ENCODE results near the gene KRT33B. TPM values are rescaled to one million over a fixed set of nuclear protein-coding genes. Genes with fewer than 3 reads are reported as not detected.
"Not testable (repeated sequence)": the region's sequence is repeated elsewhere in the genome, so short reads cannot be mapped to it uniquely, and the experiment has no call there.

Gene KRT33B
- polyA plus RNA-seq, 2 donors, result 0.12 to 0.16 TPM

DNA sequence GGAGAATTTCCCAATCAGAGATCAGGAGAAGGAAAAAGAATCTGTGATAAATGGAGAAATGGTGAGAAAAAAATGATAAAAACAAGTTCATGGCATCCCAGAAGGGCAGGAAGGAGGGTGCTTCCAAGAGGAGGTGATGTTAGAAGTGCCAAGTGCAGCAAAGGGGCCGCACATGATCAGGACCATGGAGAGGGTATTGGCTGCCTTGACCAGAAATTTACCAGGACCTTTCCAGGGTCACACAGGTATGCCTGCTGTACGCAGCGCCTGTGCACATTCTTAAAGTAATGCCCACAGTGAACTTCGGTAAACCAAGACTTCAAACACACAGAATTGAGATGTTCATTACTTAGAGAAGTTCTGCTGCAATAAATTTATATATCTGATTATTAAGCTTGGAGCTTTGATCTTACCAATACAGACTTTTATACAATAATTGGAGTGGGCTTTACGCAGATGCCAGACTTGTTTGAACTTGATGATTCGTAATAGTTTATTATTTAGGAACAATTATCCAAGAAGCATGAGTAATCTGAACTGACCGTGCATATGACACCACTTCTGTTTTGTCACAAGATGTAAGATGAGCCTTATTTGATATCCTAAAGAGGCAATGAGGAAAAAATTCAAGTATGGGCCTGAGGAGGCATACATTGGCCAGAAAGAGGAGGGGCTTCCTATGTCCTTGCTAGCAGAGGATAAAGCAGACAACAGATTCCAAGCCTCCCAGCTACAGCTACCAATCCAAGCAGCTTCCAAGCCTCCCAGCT is 16.8 kb downstream of the KRT33B start:
- no peak overlapping the region for H3K27ac ChIP-seq (ENCODE audit: low read depth in 2 of 2, low read length in 1 of 2)
- no peak overlapping the region for H3K4me3 ChIP-seq (ENCODE audit: low read depth in 1 of 2, low read length in 2 of 2)
- no peaks in the 10 kb centered on the region for H3K36me3 ChIP-seq (ENCODE audit: control insufficient read depth in 2 of 2, insufficient read depth in 2 of 2, low read length in 1 of 2)
- H3K27me3 ChIP-seq (ENCODE audit: control insufficient read depth in 1 of 2, insufficient read depth in 2 of 2, low read length in 2 of 2), result no peaks in the 10 kb centered on the region
- WGBS, 2 donors, result 57 to 64% methylated on average over 7 of the region's 7 CpGs
- H3K4me1 ChIP-seq (ENCODE audit: control insufficient read depth in 2 of 2, insufficient read depth in 2 of 2, low read length in 1 of 2), result peaks cover 2 to 10% of the 10 kb centered on the region in 2 donors
- H3K9me3 ChIP-seq (ENCODE audit: control insufficient read depth in 2 of 2, insufficient read depth in 1 of 2, low read depth in 1 of 2, low read length in 1 of 2), result no peaks in the 10 kb centered on the region

DNA sequence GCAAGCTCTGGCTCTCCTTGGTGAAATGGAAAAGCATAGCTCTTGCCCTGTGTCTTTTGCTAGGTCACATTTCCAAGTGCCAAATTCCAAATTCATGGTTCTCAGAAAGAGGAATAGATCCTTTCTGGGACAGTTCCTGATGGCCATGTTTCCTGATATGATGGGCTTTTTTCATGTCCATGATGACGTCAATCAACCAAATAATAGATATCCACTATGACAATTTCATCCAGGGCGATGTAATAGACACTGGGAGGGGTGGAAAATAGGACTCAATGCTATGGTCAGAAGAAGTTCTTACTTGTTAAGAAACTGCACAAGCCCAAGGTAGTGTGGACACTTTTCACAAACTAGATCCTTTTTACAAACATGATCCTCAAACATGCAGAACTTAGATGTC is 18.4 kb downstream of the KRT33B start:
- no peaks in the 10 kb centered on the region for H3K36me3 ChIP-seq (ENCODE audit: control insufficient read depth in 2 of 2, insufficient read depth in 2 of 2, low read length in 1 of 2)
- H3K27ac ChIP-seq (ENCODE audit: low read depth in 2 of 2, low read length in 1 of 2), result no peak overlapping the region
- H3K9me3 ChIP-seq (ENCODE audit: control insufficient read depth in 2 of 2, insufficient read depth in 1 of 2, low read depth in 1 of 2, low read length in 1 of 2), result no peaks in the 10 kb centered on the region
- 90% methylated on average over 2 of the region's 2 CpGs for WGBS, 2 donors
- peaks cover 2 to 10% of the 10 kb centered on the region in 2 donors for H3K4me1 ChIP-seq (ENCODE audit: control insufficient read depth in 2 of 2, insufficient read depth in 2 of 2, low read length in 1 of 2)
- no peak overlapping the region for H3K4me3 ChIP-seq (ENCODE audit: low read depth in 1 of 2, low read length in 2 of 2)
- no peaks in the 10 kb centered on the region for H3K27me3 ChIP-seq (ENCODE audit: control insufficient read depth in 1 of 2, insufficient read depth in 2 of 2, low read length in 2 of 2)

DNA sequence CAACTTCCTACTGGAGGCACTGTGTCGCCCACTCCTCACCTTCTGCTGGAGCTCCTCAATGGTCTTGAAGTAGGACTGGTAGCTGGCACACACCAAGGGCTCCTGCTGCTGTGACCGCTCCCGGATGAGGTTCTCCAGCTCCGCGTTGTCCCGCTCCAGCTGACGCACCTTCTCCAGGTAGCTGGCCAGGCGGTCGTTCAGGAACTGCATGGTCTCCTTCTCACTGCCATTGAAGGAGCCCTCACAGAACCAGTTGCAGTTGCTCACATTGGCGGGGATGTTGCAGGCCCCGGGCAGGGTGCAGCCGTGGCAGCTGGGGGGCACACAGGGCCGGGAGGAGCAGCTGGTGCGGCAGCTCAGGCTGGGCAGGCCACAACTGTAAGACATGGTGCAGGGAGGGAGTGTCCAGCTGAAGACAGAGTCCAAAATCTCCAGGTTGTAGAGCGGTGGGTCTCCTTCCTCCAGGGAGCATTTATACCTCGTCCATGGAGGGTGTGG is 19.2 kb downstream of the KRT33B start, which contains the start of gene KRT33A:
Gene KRT33A (minus strand): TSS at position 448 of the 498 bp plus-strand sequence. CDS start 61 bp downstream, at position 387.
- H3K9me3 ChIP-seq (ENCODE audit: control insufficient read depth in 2 of 2, insufficient read depth in 1 of 2, low read depth in 1 of 2, low read length in 1 of 2); H3K36me3 ChIP-seq (ENCODE audit: control insufficient read depth in 2 of 2, insufficient read depth in 2 of 2, low read length in 1 of 2); H3K4me3 ChIP-seq (ENCODE audit: low read depth in 1 of 2, low read length in 2 of 2); H3K27me3 ChIP-seq (ENCODE audit: control insufficient read depth in 1 of 2, insufficient read depth in 2 of 2, low read length in 2 of 2): not testable (repeated sequence)
- H3K27ac ChIP-seq (ENCODE audit: low read depth in 2 of 2, low read length in 1 of 2), result peak within 1 kb of the TSS in 1 of 2 donors; percentile 1
- 87 to 93% methylated on average over 16 of the region's 16 CpGs for WGBS, 2 donors
- peaks cover 5 to 14% of the 10 kb centered on the region in 2 donors for H3K4me1 ChIP-seq (ENCODE audit: control insufficient read depth in 2 of 2, insufficient read depth in 2 of 2, low read length in 1 of 2)

DNA sequence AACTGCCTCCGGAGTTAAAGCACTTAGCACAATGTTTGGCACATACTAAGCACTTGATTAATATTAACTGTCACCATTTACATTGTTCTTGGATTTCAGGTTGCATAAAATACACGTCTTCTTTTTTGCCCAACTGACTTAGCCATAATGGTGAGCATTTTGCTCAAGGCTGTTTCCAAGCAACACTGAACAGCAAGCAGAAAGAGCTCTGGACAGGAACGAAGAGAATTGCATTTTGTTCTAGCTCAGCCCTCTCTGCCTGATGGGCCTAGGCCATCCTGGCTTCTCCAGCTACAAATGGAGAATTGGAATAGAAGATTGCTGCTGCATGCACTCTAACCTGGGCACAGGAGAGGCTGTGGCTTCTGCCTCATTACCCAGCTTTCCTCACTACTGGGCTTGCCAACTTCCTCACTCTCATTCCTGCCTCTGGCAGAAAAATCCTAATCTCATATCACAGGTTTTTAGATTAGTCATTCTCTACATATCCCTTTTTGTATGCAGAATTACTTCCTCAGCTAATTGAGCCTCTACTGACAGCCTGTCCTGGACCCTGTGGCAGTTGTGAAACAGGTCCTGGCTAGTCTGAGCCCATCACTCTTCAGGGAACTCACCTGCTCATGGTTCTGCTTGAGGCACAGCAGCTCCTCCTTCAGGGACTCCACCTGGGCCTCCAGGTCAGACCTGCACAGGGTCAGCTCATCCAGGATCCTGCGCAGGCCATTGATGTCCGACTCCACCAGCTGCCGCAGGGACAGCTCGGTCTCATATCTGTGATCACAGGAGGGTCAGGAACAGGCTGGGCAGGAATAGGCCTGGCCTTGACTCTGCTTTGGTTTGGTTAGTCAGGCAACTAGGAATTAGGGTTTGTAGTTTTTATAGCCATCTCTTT is 21.5 kb downstream of the KRT33B start:
- peak overlapping the region; percentile 72 to 85 for H3K27ac ChIP-seq (ENCODE audit: low read depth in 2 of 2, low read length in 1 of 2)
- H3K27me3 ChIP-seq (ENCODE audit: control insufficient read depth in 1 of 2, insufficient read depth in 2 of 2, low read length in 2 of 2), result no peaks in the 10 kb centered on the region
- no peaks in the 10 kb centered on the region for H3K9me3 ChIP-seq (ENCODE audit: control insufficient read depth in 2 of 2, insufficient read depth in 1 of 2, low read depth in 1 of 2, low read length in 1 of 2)
- WGBS, 2 donors, result 46 to 59% methylated on average over 7 of the region's 7 CpGs
- H3K4me3 ChIP-seq (ENCODE audit: low read depth in 1 of 2, low read length in 2 of 2), result no peak overlapping the region
- peaks cover 4 to 14% of the 10 kb centered on the region in 2 donors for H3K4me1 ChIP-seq (ENCODE audit: control insufficient read depth in 2 of 2, insufficient read depth in 2 of 2, low read length in 1 of 2)
- no peaks in the 10 kb centered on the region for H3K36me3 ChIP-seq (ENCODE audit: control insufficient read depth in 2 of 2, insufficient read depth in 2 of 2, low read length in 1 of 2)

DNA sequence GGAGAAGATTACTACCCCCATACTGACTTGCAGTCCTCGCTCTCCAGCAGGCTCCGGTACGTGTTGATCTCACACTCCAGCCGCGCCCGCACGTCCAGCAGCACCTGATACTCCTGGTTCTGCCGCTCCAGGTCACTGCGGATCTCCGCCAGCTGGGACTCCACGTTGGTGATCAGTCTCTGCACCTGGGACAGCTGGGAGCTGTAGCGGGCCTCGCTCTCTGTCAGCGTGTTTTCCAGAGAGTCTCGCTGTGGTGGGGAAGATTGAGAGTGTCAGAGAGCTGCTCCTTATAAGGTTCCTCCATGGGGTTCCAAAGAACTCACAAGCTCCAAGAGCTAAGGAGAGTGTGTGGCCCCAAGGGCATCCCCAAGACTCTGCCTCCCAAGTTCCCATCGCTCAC is 23.2 kb downstream of the KRT33B start:
- H3K27ac ChIP-seq (ENCODE audit: low read depth in 2 of 2, low read length in 1 of 2), result peak overlapping the region in 1 of 2 donors; percentile 28
- H3K36me3 ChIP-seq (ENCODE audit: control insufficient read depth in 2 of 2, insufficient read depth in 2 of 2, low read length in 1 of 2), result not testable (repeated sequence)
- H3K4me1 ChIP-seq (ENCODE audit: control insufficient read depth in 2 of 2, insufficient read depth in 2 of 2, low read length in 1 of 2), result peaks cover 6 to 17% of the 10 kb centered on the region in 2 donors

DNA sequence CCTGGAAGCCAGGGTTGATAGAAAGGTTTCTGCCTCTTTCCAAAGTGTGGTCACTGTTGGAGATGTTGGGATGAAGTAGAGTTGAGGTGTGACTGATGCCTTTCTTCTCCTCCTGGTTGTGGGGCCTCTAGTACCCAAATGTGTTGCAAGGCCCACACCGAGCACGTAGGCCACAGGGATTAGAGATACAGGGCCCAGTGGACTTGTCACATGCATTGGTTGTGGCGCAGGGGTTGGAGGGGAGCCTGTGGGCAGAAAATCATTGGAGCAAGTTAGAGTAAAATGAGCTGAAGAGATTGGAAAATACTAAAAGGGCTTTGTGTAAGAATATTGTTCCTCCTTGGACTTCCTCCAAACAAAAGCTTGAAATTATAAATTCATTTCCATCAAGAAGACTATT is 23.6 kb downstream of the KRT33B start:
- peak overlapping the region in 1 of 2 donors; percentile 28 for H3K27ac ChIP-seq (ENCODE audit: low read depth in 2 of 2, low read length in 1 of 2)
- no peaks in the 10 kb centered on the region for H3K9me3 ChIP-seq (ENCODE audit: control insufficient read depth in 2 of 2, insufficient read depth in 1 of 2, low read depth in 1 of 2, low read length in 1 of 2)
- no peaks in the 10 kb centered on the region for H3K27me3 ChIP-seq (ENCODE audit: control insufficient read depth in 1 of 2, insufficient read depth in 2 of 2, low read length in 2 of 2)
- peaks cover 6 to 18% of the 10 kb centered on the region in 2 donors for H3K4me1 ChIP-seq (ENCODE audit: control insufficient read depth in 2 of 2, insufficient read depth in 2 of 2, low read length in 1 of 2)
- H3K36me3 ChIP-seq (ENCODE audit: control insufficient read depth in 2 of 2, insufficient read depth in 2 of 2, low read length in 1 of 2), result no peaks in the 10 kb centered on the region
- WGBS, 2 donors, result 66 to 68% methylated on average over 3 of the region's 3 CpGs
- H3K4me3 ChIP-seq (ENCODE audit: low read depth in 1 of 2, low read length in 2 of 2), result no peak overlapping the region

More for the DNA sequence above, 23.2 kb downstream of the KRT33B start:
- not testable (repeated sequence) for H3K27me3 ChIP-seq (ENCODE audit: control insufficient read depth in 1 of 2, insufficient read depth in 2 of 2, low read length in 2 of 2); H3K4me3 ChIP-seq (ENCODE audit: low read depth in 1 of 2, low read length in 2 of 2); H3K9me3 ChIP-seq (ENCODE audit: control insufficient read depth in 2 of 2, insufficient read depth in 1 of 2, low read depth in 1 of 2, low read length in 1 of 2)
- 67 to 73% methylated on average over 16 of the region's 16 CpGs for WGBS, 2 donors

DNA sequence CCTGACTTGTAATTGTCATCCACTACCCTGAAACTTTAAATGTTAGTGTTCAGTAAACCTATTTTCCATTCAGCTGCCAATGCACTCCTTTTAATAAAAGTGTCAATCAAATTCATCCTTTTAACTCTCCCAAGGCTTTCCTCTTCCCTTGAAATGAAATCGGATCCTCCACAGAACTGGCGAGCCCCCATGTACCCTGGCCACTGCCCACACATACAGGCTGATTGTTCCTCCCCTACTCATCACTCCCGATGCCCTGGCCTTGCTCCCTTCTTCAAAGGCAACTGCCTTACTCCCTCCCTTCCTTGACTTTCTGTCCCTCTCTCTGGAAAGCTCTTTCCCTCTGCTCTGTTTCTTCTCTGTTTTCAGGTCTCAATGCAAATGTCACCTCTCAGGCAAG is 26.6 kb downstream of the KRT33B start:
- WGBS, 2 donors, result 68 to 72% methylated on average over 3 of the region's 3 CpGs
- Histone ChIP-seq H3K9me3 (ENCODE audit: control insufficient read depth in 2 of 2, insufficient read depth in 1 of 2, low read depth in 1 of 2, low read length in 1 of 2) (no peaks in the 10 kb centered on the region), H3K4me1 (ENCODE audit: control insufficient read depth in 2 of 2, insufficient read depth in 2 of 2, low read length in 1 of 2) (peaks cover 6 to 19% of the 10 kb centered on the region in 2 donors), H3K4me3 (ENCODE audit: low read depth in 1 of 2, low read length in 2 of 2) (no peak overlapping the region), H3K36me3 (ENCODE audit: control insufficient read depth in 2 of 2, insufficient read depth in 2 of 2, low read length in 1 of 2) (no peaks in the 10 kb centered on the region), H3K27me3 (ENCODE audit: control insufficient read depth in 1 of 2, insufficient read depth in 2 of 2, low read length in 2 of 2) (no peaks in the 10 kb centered on the region), H3K27ac (ENCODE audit: low read depth in 2 of 2, low read length in 1 of 2) (peak overlapping the region in 1 of 2 donors; percentile 2)

DNA sequence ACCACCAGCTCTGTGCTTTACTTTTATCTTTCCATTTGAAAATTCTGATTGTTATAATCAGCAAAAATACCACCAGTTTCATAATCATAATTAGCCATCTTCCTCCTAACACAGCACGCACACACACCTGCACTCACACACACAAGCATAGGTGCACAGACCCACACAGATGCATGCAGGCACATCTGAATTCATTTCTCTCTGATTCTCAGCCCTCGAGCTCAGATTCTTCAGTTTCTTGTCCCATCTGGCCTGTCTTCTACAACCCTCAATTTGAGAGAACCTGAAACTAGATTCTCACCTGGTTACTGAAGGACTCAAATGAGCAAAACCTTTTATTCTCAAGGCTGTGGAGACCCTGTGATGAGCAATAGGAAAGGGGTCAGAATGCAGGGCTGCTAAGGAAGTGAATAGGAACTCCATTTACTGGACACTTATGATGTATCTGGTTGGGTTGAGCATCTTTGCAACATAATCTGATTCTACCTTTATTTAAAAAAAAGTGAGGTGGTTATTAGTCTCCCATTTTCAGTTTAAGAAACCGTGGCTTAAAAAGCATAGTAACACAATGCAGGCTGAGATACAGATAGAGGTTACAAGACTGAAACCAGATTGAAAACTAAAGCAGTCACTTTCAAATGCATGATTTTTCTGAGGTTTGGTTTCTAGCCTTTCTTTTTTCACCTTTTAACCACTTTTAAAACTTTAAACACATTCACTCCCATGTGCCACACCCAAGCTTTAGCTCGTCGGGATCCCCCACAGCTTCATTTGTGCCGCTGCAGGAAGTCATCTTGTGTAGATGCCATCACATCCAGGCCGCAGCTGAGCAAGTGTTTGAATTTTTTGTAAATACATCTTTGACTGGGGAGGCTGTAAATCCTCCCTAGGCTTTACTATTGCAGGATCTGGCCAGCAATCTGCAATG is 28.4 kb downstream of the KRT33B start:
- H3K9me3 ChIP-seq (ENCODE audit: control insufficient read depth in 2 of 2, insufficient read depth in 1 of 2, low read depth in 1 of 2, low read length in 1 of 2), result no peaks in the 10 kb centered on the region
- no peaks in the 10 kb centered on the region for H3K27me3 ChIP-seq (ENCODE audit: control insufficient read depth in 1 of 2, insufficient read depth in 2 of 2, low read length in 2 of 2)
- peak overlapping the region; percentile 53 to 68 for H3K27ac ChIP-seq (ENCODE audit: low read depth in 2 of 2, low read length in 1 of 2)
- no peak overlapping the region for H3K4me3 ChIP-seq (ENCODE audit: low read depth in 1 of 2, low read length in 2 of 2)
- peaks cover 6 to 19% of the 10 kb centered on the region in 2 donors for H3K4me1 ChIP-seq (ENCODE audit: control insufficient read depth in 2 of 2, insufficient read depth in 2 of 2, low read length in 1 of 2)
- H3K36me3 ChIP-seq (ENCODE audit: control insufficient read depth in 2 of 2, insufficient read depth in 2 of 2, low read length in 1 of 2), result no peaks in the 10 kb centered on the region
- 58 to 59% methylated on average over 7 of the region's 7 CpGs for WGBS, 2 donors

DNA sequence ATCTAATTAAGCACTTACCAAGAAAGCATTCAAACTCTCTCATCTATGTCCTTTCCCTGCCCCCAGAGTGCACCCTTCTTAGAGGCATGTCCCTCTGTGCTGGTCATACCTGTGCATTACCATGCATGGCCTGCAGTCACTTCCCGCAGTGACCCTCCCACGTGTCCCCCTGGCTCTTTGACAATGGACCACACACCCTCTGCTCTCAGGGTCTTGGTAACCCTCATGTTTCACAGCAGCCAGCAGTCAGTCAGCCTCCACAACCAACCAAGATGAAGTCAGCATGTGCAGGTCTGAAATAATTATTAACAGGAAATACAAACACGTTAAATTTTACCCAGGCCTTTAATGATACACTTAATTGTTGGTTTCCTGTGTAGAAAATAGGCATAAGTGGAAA is 29.1 kb downstream of the KRT33B start:
- 45 to 55% methylated on average over 3 of the region's 3 CpGs for WGBS, 2 donors
- Histone ChIP-seq H3K9me3 (ENCODE audit: control insufficient read depth in 2 of 2, insufficient read depth in 1 of 2, low read depth in 1 of 2, low read length in 1 of 2) (no peaks in the 10 kb centered on the region), H3K4me3 (ENCODE audit: low read depth in 1 of 2, low read length in 2 of 2) (no peak overlapping the region), H3K4me1 (ENCODE audit: control insufficient read depth in 2 of 2, insufficient read depth in 2 of 2, low read length in 1 of 2) (peaks cover 3 to 20% of the 10 kb centered on the region in 2 donors), H3K27ac (ENCODE audit: low read depth in 2 of 2, low read length in 1 of 2) (peak overlapping the region; percentile 55 to 76), H3K36me3 (ENCODE audit: control insufficient read depth in 2 of 2, insufficient read depth in 2 of 2, low read length in 1 of 2) (no peaks in the 10 kb centered on the region), H3K27me3 (ENCODE audit: control insufficient read depth in 1 of 2, insufficient read depth in 2 of 2, low read length in 2 of 2) (no peaks in the 10 kb centered on the region)

Data from esophagus (tissue), 2 donors.